Measurements from ENCODE around the gene SORBS2. TPM values are rescaled to one million over a fixed set of nuclear protein-coding genes. Genes with fewer than 3 reads are reported as not detected.
A peak's percentile ranks its signal among the peaks of the same experiment; 100 is the strongest.

SORBS2 gene
- total RNA-seq, 1 experiment from 2014 or later: 9.7 TPM

GRCh38 chr4:185657699-185658098, 154.3 kb downstream of the SORBS2 start:
- Histone ChIP-seq H3K14ac (ENCODE audit: insufficient read depth, low read length) (no peak overlapping the region), H3K9me3 (ENCODE audit: control insufficient read depth, low read depth, low read length) (no peaks in the 10 kb centered on the region), H3K27me3 (ENCODE audit: insufficient read depth, low read length) (no peaks in the 10 kb centered on the region), H2BK15ac (ENCODE audit: low read depth, low read length) (no peak overlapping the region), H3K23me2 (ENCODE audit: insufficient read length, low read depth, low read length, poor library complexity, severe bottlenecking) (no peaks in the 10 kb centered on the region), H4K8ac (replicated peaks; ENCODE audit: insufficient read length, low read depth, low read length) (no peak overlapping the region), H2AFZ (ENCODE audit: low read length) (no peak overlapping the region), H2BK12ac (ENCODE audit: insufficient read length, low read depth, low read length) (no peak overlapping the region), H3K4me1 (ENCODE audit: insufficient read depth, low read length) (peaks cover 17% of the 10 kb centered on the region; the same call in 1 of the 2 replicates), H3K4me2 (ENCODE audit: insufficient read depth, insufficient read length, low read length) (no peak overlapping the region), H4K91ac (ENCODE audit: insufficient read length, low read depth, low read length) (no peak overlapping the region), H4K20me1 (ENCODE audit: control insufficient read depth, insufficient read depth, insufficient read length) (no peaks in the 10 kb centered on the region), H2BK120ac (ENCODE audit: low read depth, low read length, poor library complexity, severe bottlenecking) (no peak overlapping the region), H3T11ph (ENCODE audit: low read length) (no peak overlapping the region), H3K18ac (ENCODE audit: insufficient read length, low read depth, low read length) (no peak overlapping the region), H3K23ac (ENCODE audit: insufficient read length, low read depth, low read length) (no peak overlapping the region), H3K27ac (ENCODE audit: insufficient read length, low read depth, low read length) (no peak overlapping the region), H2BK5ac (ENCODE audit: insufficient read length, low read length) (no peak overlapping the region), H4K5ac (ENCODE audit: insufficient read length, low read depth, low read length) (no peak overlapping the region), H3K4ac (ENCODE audit: low read depth, low read length) (no peak overlapping the region), H2AK5ac (ENCODE audit: insufficient read length, low read length) (no peak overlapping the region), H3K79me1 (ENCODE audit: insufficient read depth, low read depth, low read length, poor library complexity, severe bottlenecking) (no peaks in the 10 kb centered on the region), H3K56ac (ENCODE audit: insufficient read length, low read depth, low read length) (no peak overlapping the region), H3K9ac (ENCODE audit: extremely low read depth, insufficient read length, low read length) (no peak overlapping the region), H2BK20ac (ENCODE audit: low read depth, low read length, poor library complexity, severe bottlenecking) (no peak overlapping the region), H3K79me2 (ENCODE audit: insufficient read depth, low read length) (no peaks in the 10 kb centered on the region)
- Mint-ChIP-seq H3K27ac (peak overlapping the region in 2 of 3 experiments; percentile 13 to 94; a peak in 1 of 7 replicates), H3K4me1 (peaks cover 39 to 48% of the 10 kb centered on the region in 2 experiments), H3K9me3 (no peaks in the 10 kb centered on the region), H3K27me3 (ENCODE audit: low read depth) (no peaks in the 10 kb centered on the region), H3K4me3 (no peak overlapping the region), H3K36me3 (ENCODE audit: insufficient read depth in 1 of 3, low read depth in 3 of 3) (peaks cover 0 to 24% (median 11%) of the 10 kb centered on the region in 3 experiments; a peak in 6 of 7 replicates)
- DNase-seq: no peak
- no peak for TF ChIP-seq CTCF (conservative IDR thresholded peaks at IDR 0.05)
- WGBS (ENCODE audit: extremely low coverage, insufficient read length, low lambda C conversion rate): no CpG with 5 or more reads among the region's 1 CpG
